ENCODE data around the gene EVI2A.

The EVI2A gene

GRCh38 chr17:31279401-31279800, 42.0 kb downstream of the EVI2A start:
- intact Hi-C loops (cut with DNase I) = no loop called here
- no peak for DNase-seq

- DNase-seq = no peak
- intact Hi-C loops (cut with DNase I) = no loop called here
Observed at GRCh38 chr17:31275116-31275515, 46.3 kb downstream of the EVI2A start.

- intact Hi-C loops (cut with DNase I) = no loop called here
- DNase-seq = no peak
Observed at GRCh38 chr17:31274252-31274651, 47.2 kb downstream of the EVI2A start.

- no peak for DNase-seq
- intact Hi-C loops (cut with DNase I) = no loop called here
Observed at GRCh38 chr17:31273516-31273915, 47.9 kb downstream of the EVI2A start.

GRCh38 chr17:31272803-31273202, 48.6 kb downstream of the EVI2A start:
- DNase-seq = no peak
- intact Hi-C loops (cut with DNase I) = no loop called here

GRCh38 chr17:31272236-31272635, 49.2 kb downstream of the EVI2A start:
- no peak for DNase-seq
- intact Hi-C loops (cut with DNase I) = no loop called here

GRCh38 chr17:31269578-31269983, 51.8 kb downstream of the EVI2A start:
- no peak for DNase-seq
- intact Hi-C loops (cut with DNase I) = no loop called here

- no peak for DNase-seq
- intact Hi-C loops (cut with DNase I) = no loop called here
Observed at GRCh38 chr17:31269036-31269577, 52.3 kb downstream of the EVI2A start.
